GM13976 (cell line): ENCODE data around the gene ARHGEF7.

ENCODE experiments used
- DNase-seq: peaks from one replicate; pipeline ENCODE4 v3.0.0; 2012; ENCODE audit warnings: low spot score
- in situ Hi-C: fragments of 300-500 bp; cut with MboI; formaldehyde crosslinking; loops from one replicate; pipeline ENCODE4 v1.12.0; 2022; ENCODE audit warnings: low sequenced_read_pairs, mixed read lengths, inconsistent platforms; ENCODE audit not compliant: unreplicated experiment
- TF ChIP-seq, protein P1 (sequence below): IDR thresholded peaks from 2 replicates; pipeline ENCODE4 v1.5.1; 2012; ENCODE audit warnings: borderline replicate concordance, mild to moderate bottlenecking; ENCODE audit not compliant: insufficient read depth; ENCODE audit errors: extremely low read depth, missing control alignments, control extremely low read depth

The ARHGEF7 gene

DNA sequence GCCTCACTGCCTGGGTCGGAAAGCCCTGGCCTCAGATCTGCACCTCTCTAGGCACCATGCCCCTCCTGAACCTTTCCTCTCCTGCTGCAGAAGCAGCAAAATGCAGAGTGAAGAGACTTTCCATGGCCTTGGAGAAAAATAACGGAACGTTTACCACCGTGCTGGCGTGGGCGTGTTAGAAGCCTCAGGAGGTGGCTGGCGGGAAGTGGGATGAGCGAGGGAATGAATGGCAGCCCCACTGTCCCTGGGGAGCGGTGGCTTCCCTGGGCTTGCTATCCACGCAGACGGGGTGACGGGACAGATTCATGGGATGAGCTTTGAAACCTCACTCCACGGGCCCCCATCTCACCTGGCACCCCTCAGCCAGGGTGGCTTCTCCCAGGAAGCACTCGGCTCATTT, 209.6 kb downstream of the ARHGEF7 start:
- in situ Hi-C loops, result no loop called here
- DNase-seq, result peak; percentile 32
- TF ChIP-seq, protein P1, sequence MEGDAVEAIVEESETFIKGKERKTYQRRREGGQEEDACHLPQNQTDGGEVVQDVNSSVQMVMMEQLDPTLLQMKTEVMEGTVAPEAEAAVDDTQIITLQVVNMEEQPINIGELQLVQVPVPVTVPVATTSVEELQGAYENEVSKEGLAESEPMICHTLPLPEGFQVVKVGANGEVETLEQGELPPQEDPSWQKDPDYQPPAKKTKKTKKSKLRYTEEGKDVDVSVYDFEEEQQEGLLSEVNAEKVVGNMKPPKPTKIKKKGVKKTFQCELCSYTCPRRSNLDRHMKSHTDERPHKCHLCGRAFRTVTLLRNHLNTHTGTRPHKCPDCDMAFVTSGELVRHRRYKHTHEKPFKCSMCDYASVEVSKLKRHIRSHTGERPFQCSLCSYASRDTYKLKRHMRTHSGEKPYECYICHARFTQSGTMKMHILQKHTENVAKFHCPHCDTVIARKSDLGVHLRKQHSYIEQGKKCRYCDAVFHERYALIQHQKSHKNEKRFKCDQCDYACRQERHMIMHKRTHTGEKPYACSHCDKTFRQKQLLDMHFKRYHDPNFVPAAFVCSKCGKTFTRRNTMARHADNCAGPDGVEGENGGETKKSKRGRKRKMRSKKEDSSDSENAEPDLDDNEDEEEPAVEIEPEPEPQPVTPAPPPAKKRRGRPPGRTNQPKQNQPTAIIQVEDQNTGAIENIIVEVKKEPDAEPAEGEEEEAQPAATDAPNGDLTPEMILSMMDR, result no peak

DNA sequence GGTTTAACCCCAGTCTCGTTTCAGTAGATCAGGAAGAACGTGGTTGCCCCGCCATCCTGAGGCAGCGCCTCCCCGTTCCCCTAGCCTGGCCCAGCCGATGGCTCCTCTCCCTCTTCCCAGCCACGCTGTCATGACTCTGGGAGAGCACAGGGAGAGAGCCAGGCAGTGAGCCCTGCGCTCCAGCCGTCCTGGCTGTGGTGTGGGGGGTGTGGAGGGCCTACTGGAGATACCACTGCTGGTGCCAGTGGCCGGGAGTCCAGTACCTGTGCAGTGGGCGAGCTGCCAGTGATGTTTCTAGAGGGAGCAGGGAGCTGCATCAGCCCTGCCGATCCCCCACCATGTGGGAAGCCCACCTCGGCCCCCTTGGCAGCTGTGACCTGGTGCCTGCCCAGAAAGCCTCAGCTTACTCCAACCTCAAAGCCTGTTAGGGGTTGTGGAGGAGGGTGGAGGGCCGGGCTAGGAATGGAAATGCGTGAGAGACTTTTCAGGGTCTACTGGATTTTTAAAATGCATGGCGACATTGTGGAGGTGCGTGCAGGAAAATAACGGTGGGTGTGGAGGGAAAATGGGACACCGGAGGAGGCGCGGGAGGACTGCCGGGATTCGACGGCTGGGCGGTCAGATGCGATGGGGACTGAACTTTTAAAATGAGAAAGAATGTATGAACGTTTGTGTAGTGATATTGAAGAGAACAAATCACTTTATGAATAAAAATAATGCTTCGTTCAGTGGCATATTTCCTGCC, 210.2 kb downstream of the ARHGEF7 start:
- in situ Hi-C loops, result no loop called here
- DNase-seq, result no peak
- TF ChIP-seq, protein P1, result no peak

DNA sequence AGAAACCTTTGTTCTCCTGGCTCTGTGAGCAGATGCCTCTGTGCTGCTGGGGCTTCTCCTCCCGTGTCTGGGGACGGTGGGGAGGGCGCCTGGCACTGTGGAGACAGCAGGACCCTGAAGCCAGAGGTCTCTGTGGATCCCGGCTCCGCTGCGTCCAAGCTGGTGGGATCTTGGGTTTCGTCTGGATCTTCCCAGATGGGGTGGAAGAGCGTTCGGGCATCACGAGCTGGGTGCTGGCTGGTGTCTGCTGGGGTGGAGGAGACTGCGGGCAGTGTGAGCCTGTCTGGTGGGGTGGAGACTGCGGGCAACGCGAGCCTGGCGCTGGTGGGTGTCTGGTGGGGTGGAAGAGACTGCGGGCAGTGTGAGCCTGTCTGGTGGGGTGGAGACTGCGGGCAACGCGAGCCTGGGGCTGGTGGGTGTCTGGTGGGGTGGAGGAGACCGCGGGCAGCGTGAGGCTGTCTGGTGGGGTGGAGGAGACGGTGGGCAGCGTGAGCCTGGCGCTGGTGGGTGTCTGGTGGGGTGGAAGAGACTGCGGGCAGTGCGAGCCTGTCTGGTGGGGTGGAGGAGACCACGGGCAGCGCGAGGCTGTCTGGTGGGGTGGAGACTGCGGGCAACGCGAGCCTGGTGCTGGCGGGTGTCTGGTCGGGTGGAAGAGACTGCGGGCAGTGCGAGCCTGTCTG, 211.0 kb downstream of the ARHGEF7 start:
- no peak for DNase-seq
- TF ChIP-seq, protein P1, result no peak
- in situ Hi-C loops, result no loop called here

DNA sequence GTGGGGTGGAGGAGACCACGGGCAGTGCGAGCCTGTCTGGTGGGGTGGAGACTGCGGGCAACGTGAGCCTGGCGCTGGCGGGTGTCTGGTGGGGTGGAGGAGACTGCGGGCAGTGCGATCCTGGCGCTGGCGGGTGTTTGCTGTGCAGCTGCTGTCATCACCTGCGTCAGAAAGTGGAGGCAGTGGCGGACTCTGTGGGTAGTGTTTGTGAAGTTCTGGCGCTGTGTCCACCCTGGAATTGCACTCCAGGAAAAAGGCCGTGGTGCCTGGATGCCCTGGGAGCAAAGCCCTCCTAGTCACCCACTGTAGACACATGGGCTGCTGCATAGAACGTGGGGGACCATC, 211.5 kb downstream of the ARHGEF7 start:
- TF ChIP-seq, protein P1, result no peak
- in situ Hi-C loops, result no loop called here
- DNase-seq, result no peak

DNA sequence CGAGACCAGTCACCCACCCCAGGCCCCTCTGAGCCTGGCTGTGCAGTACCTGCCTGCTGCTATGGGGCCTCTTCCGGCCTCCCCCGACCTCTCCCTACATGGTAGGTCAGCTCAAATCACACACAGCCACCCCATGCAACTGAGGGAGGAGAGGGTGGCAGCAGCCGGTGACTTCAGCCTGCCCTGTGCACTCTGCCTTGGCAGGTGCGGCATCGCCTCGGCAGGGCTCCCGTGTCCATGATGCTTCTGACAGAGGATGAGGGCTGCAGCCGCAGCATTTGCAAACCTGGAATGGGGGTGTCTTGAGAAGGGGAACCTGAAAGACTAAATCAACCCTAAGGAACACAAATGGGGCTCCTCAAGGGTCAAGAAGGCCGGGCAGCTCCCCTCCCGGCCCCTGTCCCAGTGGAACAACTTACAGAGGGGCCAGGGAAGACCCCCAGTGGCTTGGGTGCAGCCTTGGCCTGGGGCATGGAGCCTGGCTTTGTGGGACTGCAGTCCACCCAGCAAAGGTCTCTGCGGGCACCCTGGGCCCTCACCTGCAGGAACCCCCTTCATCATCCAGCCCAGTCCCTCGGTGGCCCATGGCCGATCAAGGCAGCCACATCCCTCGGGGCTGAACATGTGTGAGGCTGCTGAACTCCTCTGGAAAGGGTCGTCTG, 212.0 kb downstream of the ARHGEF7 start:
- TF ChIP-seq, protein P1, result no peak
- in situ Hi-C loops, result no loop called here

DNA sequence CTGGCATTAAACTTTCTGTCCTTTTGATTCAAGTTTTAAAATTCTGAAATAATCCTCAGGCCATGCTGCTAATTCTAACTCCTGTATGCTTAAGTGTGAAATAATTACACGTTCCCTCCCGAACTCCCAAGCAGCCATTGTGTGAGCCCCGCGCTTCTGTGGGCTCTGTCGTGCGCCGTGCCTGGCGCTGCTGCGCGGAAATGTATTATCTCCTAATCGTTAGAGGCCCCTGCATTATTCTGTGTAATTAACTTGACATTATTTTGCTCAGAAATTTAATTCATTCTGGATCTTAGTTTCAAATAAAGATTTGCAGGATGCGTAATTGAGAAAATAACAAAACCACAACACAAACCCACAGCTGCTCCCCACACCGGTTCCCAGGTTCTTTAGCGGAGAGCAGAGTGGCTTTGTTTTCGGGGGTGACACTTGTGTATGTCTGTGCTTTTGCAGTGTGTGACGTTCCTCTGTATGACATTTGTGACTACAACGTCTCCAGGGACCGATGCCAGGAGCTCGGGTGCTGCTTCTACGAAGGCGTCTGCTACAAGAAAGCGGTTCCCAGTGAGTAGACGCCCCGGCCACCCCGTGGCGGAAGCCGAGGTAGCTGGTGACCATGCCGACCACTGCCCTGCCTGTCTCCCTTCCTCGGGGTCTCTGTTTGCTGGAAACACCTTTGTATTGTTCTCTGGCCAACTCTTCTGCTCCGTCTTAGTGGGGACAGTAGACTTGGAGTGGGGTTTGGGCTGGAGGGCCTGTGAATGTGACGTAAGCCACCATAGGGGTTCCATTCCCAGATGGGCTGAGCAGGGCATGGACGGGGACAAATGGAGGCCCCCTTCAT, 212.8 kb downstream of the ARHGEF7 start:
- no peak for DNase-seq
- in situ Hi-C loops, result no loop called here
- TF ChIP-seq, protein P1, result no peak

More for the DNA sequence above, 212.0 kb downstream of the ARHGEF7 start:
- no peak for DNase-seq
